ENCODE measurements around the gene PPFIA1.

GRCh38 chr11:70335511-70335910 lies 65.0 kb downstream of the PPFIA1 start:
- TF ChIP-seq CTCF (conservative IDR thresholded peaks at IDR 0.05) (no peak), EZH2 (IDR thresholded peaks at IDR 0.05; ENCODE audit: low read depth) (no peak)
